Ovary (tissue), 9 donors: ENCODE measurements around the gene ATF3. TPM values are rescaled to one million over a fixed set of nuclear protein-coding genes. Genes with fewer than 3 reads are reported as not detected.

ENCODE experiments used
- DNase-seq, 5 donors: peaks; one replicate each; pipeline ENCODE4 v3.0.0-alpha.2; 2019 to 2020
- H3K27ac ChIP-seq, 2 donors: fragments of 200-600 bp; one replicate each; pipeline versions ENCODE4 v1.5.1 to v1.8.0; 2019 to 2022
- H3K27me3 ChIP-seq: fragments of 200-600 bp; one replicate; pipeline ENCODE4 v1.8.0; 2022
- H3K36me3 ChIP-seq: fragments of 200-600 bp; sonication (generic); one replicate; pipeline ENCODE4 v1.5.1; 2019
- H3K4me1 ChIP-seq: one replicate; pipeline ENCODE4 v1.8.1; 2013; ENCODE audit warnings: mild to moderate bottlenecking, moderate library complexity; ENCODE audit not compliant: insufficient read depth
- H3K4me3 ChIP-seq: fragments of 200-600 bp; sonication (generic); one replicate; pipeline ENCODE4 v1.5.1; 2017
- H3K9me3 ChIP-seq, 2 donors: fragments of 200-600 bp in 1 of 2; sonication (generic) in 1 of 2; one replicate each; pipeline versions ENCODE4 v1.5.1 to v1.8.1; 2013 to 2019; ENCODE audit warnings: mild to moderate bottlenecking in 1 of 2, moderate library complexity in 1 of 2
- EP300 ChIP-seq: sonication (generic); formaldehyde crosslinking; IDR thresholded peaks from one replicate; pipeline ENCODE4 v1.6.1; 2017; ENCODE audit warnings: antibody characterized with exemption
- POLR2A ChIP-seq: fragments of 450-650 bp; IDR thresholded peaks from one replicate; pipeline ENCODE4 v1.6.1; 2017; ENCODE audit warnings: antibody characterized with exemption, mild to moderate bottlenecking, moderate library complexity
- WGBS, 3 donors: extraction: QIAGEN DNeasy Blood & Tissue Kit in 1 of 3; methylation state at CpG; one replicate each; pipeline versions ENCODE4 v1.1.5 to v1.1.7; 2013 to 2017; 5-methylcytosine and 5-hydroxymethylcytosine counted together
- intact Hi-C, 4 donors: fragments of 100-400 bp; cut with DNase I; formaldehyde crosslinking; loops; one replicate each; pipeline versions ENCODE4 v1.11.0 to v1.15.1; 2022 to 2023
- polyA plus RNA-seq, 2 donors: library from polyadenylated mRNA; stranded (reverse); fragments of 200-250 nt in 1 of 2; fragments of 350-450 nt in 1 of 2; fragmentation: Illumina TruSeq in 1 of 2; extraction: RNeasy Lipid Tissue Mini Kit (QIAGEN cat#74804) in 1 of 2; gene quantifications; one replicate each; pipeline ENCODE4 v1.2.3, GENCODE V29; 2013 to 2014
- total RNA-seq, 7 donors: library from RNA; depleted of rRNA in 2 of 7; stranded (reverse); fragments of >200 nt in 2 of 7; fragmentation: NEBNext Ultra II Directional in 3 of 7; extraction: Animal tissue kit (Norgen Biotek cat#: 25700) in 3 of 7; gene quantifications; one replicate each; pipeline versions ENCODE4 v1.1.0 to v1.2.4, GENCODE V29; 2016 to 2023
- TF ChIP-seq, protein P1 (sequence below), 3 donors: fragments of 450-650 bp in 2 of 3; fragments of 200-600 bp in 1 of 3; IDR thresholded peaks; one replicate each; pipeline versions ENCODE4 v1.5.1 to v1.8.0; 2016 to 2022; ENCODE audit warnings: antibody characterized with exemption in 3 of 3, mild to moderate bottlenecking in 1 of 3
- donor health status: DM: no; HTN: no; CAD: no; lungs with moderate emphysema.
- donor health status: DM: no; HTN: no; CAD: no.
- donor health status: Bipolar disorder and iron deficiency.
- donor health status: DM: yes; HTN: yes; CAD: no.
- donor health status: DM: no; HTN: no; CAD: no.
- donor health status: DM: yes; HTN: yes; CAD: no.

ATF3 gene
- total and polyA plus RNA-seq, 9 donors, result 2.9 to 132 (median 19.4) TPM

DNA sequence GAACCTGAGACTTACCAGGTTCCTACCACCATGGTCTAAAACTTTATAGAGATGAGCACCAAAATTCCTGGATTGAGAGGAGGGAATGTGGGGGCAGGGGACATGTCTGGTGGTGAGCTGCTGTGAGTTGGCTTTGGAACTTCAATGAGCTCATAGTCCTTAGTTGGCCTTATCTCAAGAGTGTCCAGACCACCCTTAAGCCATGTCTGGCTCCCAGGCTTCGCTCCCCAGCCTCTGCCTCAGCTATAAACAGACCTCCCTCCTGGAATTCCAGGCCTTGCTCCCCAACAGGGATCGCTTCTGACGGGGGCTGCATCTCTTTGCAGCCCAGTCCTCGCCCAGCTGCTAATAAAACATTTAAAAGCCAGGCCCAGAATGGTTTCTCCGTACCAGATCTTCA lies 19.5 kb downstream of the ATF3 start:
- Histone ChIP-seq H3K9me3 (no peaks in the 10 kb centered on the region), H3K27ac (no peak overlapping the region), H3K36me3 (no peaks in the 10 kb centered on the region), H3K4me3 (no peak overlapping the region), H3K4me1 (no peaks in the 10 kb centered on the region), H3K27me3 (no peaks in the 10 kb centered on the region)
- intact Hi-C loops, result no loop called here
- WGBS, 3 donors, result 64 to 79% (median 72%) methylated on average over 5 of the region's 5 CpGs
- TF ChIP-seq EP300 (no peak), POLR2A (no peak)
- TF ChIP-seq, protein P1, sequence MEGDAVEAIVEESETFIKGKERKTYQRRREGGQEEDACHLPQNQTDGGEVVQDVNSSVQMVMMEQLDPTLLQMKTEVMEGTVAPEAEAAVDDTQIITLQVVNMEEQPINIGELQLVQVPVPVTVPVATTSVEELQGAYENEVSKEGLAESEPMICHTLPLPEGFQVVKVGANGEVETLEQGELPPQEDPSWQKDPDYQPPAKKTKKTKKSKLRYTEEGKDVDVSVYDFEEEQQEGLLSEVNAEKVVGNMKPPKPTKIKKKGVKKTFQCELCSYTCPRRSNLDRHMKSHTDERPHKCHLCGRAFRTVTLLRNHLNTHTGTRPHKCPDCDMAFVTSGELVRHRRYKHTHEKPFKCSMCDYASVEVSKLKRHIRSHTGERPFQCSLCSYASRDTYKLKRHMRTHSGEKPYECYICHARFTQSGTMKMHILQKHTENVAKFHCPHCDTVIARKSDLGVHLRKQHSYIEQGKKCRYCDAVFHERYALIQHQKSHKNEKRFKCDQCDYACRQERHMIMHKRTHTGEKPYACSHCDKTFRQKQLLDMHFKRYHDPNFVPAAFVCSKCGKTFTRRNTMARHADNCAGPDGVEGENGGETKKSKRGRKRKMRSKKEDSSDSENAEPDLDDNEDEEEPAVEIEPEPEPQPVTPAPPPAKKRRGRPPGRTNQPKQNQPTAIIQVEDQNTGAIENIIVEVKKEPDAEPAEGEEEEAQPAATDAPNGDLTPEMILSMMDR (IDR thresholded peaks at IDR 0.05), result no peak
- no peak for DNase-seq

DNA sequence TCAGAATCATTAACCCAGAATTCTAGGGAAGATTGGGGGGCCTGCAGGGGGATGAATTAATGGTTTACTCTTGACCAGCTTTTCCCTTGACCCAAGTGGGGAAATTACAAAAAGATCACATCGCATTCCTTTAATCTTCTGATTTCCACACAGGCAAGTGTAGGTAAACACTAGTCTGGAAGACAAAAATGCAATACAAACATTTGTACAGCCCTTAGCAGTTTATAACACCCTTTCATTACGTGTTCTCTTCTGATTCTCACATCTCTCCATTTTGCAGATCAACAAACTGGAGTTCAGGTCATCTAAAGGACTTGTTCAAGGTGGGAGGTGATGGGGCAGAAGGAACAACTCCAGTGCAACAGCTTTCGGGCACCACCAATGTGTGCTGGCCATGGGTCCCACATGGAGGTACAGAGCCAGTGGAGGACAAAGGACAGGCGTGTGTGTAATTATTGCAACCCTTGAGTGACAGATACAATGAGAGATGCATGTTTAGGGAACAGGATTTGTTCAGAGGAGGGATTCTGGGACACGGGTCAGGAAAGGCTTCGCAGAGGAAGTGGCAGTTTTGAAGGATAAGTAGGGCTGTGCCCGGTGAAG lies 20.4 kb downstream of the ATF3 start:
- Histone ChIP-seq H3K27ac (no peak overlapping the region), H3K9me3 (no peaks in the 10 kb centered on the region), H3K27me3 (no peaks in the 10 kb centered on the region), H3K36me3 (no peaks in the 10 kb centered on the region), H3K4me3 (no peak overlapping the region), H3K4me1 (no peaks in the 10 kb centered on the region)
- no peak for TF ChIP-seq POLR2A
- 87 to 92% (median 90%) methylated on average over 7 of the region's 7 CpGs for WGBS, 3 donors
- DNase-seq, result no peak
- intact Hi-C loops, result no loop called here

DNA sequence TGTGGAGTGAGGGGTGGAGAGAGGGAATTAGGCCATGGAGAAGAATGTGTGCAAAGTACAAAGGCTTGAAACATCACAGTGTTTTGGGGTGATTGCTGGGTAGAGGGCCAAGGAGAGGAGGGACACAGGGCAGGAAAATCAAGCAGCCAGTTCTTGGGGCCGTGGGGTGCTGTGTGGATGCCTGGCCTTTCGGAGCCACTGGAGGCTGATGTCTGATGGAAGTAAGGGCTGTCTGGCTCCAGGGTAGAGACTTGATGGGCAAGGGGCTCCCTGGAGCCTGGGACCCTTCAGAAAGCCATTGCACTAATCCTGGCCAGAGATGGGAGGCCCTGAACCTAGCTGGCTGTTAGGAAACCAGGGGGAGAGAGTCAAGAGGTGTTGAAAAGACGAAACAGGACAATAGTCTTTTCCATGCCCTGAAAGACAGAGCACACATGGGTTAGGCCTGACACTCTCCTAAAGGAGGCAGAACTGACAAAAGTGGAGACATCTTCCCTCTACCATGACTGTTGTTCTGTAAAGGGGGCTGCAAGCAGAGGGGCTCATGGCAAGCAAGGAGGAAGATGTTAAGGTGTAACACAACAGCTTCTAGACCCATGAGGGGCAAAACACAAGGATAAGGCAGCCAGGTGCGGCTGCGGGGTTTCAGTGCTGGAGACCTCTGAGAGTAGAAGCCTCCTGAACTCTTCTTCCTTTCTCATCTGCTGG lies 21.0 kb downstream of the ATF3 start:
- Histone ChIP-seq H3K4me3 (no peak overlapping the region), H3K9me3 (no peaks in the 10 kb centered on the region), H3K36me3 (no peaks in the 10 kb centered on the region), H3K27me3 (no peaks in the 10 kb centered on the region), H3K27ac (no peak overlapping the region), H3K4me1 (no peaks in the 10 kb centered on the region)
- no peak for DNase-seq
- TF ChIP-seq EP300, result no peak
- 76% methylated on average over 5 of the region's 5 CpGs for WGBS, 3 donors
- intact Hi-C loops, result no loop called here

DNA sequence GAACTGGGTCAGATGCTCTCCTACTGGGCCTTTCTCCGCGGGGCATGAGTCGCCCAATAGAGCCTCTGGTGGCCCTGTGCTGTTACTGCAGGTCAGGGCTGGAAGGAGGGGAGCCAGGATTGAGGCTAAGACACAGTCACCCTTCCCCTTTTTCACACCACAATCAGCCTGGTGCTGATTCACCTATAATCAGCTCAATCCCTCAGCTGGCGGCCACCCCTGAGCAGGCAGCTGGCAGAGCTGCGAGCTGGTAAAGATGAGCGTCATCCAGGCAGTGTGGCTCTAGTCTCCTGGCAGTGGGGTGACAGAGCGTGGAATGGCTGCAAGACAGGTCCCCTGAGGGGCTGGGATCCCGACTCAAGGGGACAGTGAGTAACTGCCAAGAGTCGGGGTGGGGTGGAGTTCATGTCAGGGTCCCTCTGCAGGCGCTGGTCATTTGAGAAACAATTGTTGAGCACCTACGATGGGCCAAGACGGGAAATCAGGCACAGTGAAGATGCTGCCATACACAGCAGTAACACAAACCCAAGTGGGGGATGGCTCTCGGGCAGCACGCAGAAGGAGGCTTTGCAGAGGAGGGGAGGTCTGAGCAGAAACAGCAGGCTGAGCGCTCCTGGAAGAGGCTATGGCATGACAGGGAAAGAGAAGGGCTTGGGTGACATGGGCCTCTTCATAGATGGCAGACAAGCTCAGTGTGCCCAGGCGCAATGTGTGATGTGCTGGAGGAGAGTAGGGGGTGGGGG lies 21.8 kb downstream of the ATF3 start:
- H3K27ac ChIP-seq, result no peak overlapping the region
- no peaks in the 10 kb centered on the region for H3K36me3 ChIP-seq
- no peak for TF ChIP-seq EP300
- TF ChIP-seq POLR2A, result no peak
- TF ChIP-seq, protein P1 (IDR thresholded peaks at IDR 0.05), result peak; percentile 16 to 57 (median 54)
- peak in 3 of 5 donors; percentile 38 to 55 (median 47) for DNase-seq
- no peaks in the 10 kb centered on the region for H3K4me1 ChIP-seq
- no peaks in the 10 kb centered on the region for H3K9me3 ChIP-seq
- no peak overlapping the region for H3K4me3 ChIP-seq
- H3K27me3 ChIP-seq, result no peaks in the 10 kb centered on the region
- intact Hi-C loops, result no loop called here
- 52 to 57% (median 53%) methylated on average over 16 of the region's 16 CpGs for WGBS, 3 donors

DNA sequence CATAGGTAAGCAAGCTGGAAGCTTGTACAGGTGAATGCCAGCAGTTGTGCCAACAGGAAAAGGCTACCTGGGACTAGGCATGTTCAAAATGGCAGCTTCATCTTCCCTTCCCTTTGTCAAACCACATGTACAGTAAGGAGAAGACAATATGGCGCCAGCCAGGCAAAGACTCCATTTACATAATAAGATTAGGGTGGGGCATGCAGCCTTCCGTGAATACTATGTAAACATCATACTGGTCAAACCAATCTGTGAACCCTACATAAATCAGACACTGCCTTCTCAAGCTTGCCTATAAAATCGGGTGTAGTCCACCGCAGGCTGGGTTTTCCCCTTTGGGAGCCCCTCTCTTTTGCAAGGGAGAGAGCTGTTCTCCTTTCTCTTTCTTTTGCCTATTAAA lies 24.6 kb downstream of the ATF3 start:
- H3K27ac ChIP-seq, result no peak overlapping the region
- no peaks in the 10 kb centered on the region for H3K4me1 ChIP-seq
- no peaks in the 10 kb centered on the region for H3K9me3 ChIP-seq
- 65 to 69% (median 68%) methylated on average over 4 of the region's 4 CpGs for WGBS, 3 donors
- no peak overlapping the region for H3K4me3 ChIP-seq
- no peak for DNase-seq
- no peaks in the 10 kb centered on the region for H3K27me3 ChIP-seq
- no peak for TF ChIP-seq EP300
- no peak for TF ChIP-seq POLR2A
- TF ChIP-seq, protein P1 (IDR thresholded peaks at IDR 0.05), result no peak
- intact Hi-C loops, result no loop called here
- H3K36me3 ChIP-seq, result no peaks in the 10 kb centered on the region
